NT2/D1 (cell line): ENCODE results near the gene RPTOR.

ENCODE experiments used
- SUZ12 ChIP-seq: IDR thresholded peaks from 2 replicates; pipeline ENCODE4 v1.6.1; 2011; ENCODE audit not compliant: insufficient read length, insufficient read depth; ENCODE audit errors: extremely low read depth
- YY1 ChIP-seq: IDR thresholded peaks from 2 replicates; pipeline ENCODE4 v1.6.1; 2011; ENCODE audit not compliant: insufficient read length, insufficient read depth
- ZNF274 ChIP-seq: IDR thresholded peaks from 2 replicates; pipeline ENCODE4 v1.6.1; 2011; ENCODE audit warnings: mild to moderate bottlenecking, low read depth, low read length

GRCh38 chr17:80499961-80500665 is 44.5 kb upstream of the RPTOR start:
- no peak for TF ChIP-seq YY1
- no peak for TF ChIP-seq ZNF274
- no peak for TF ChIP-seq SUZ12
